Esophagus squamous epithelium (tissue), 5 donors: Measurements from ENCODE around the gene ATP5IF1. TPM values are rescaled to one million over a fixed set of nuclear protein-coding genes. Genes with fewer than 3 reads are reported as not detected.

Source experiments
- DNase-seq: peaks from one replicate; lab custom pipeline; 2025; lab: John Stamatoyannopoulos, UW
- H3K27ac ChIP-seq, 4 donors: fragments of 200-600 bp; sonication (generic); one replicate each; pipeline ENCODE4 v1.5.1; 2016 to 2019; ENCODE audit warnings: mild to moderate bottlenecking in 1 of 4
- H3K27me3 ChIP-seq, 4 donors: fragments of 200-600 bp; sonication (generic); 1 replicate in 3 of 4; 2 replicates in 1 of 4; pipeline versions ENCODE4 v1.5.1 to v1.6.0; 2017 to 2021; ENCODE audit warnings: antibody characterized with exemption in 1 of 4
- H3K36me3 ChIP-seq, 3 donors: fragments of 200-600 bp; sonication (generic); one replicate each; pipeline ENCODE4 v1.5.1; 2016 to 2019
- H3K4me1 ChIP-seq, 3 donors: fragments of 200-600 bp; sonication (generic); one replicate each; pipeline ENCODE4 v1.5.1; 2017 to 2019
- H3K4me3 ChIP-seq, 4 donors: fragments of 200-600 bp; sonication (generic); 1 replicate in 3 of 4; 2 replicates in 1 of 4; pipeline ENCODE4 v1.5.1; 2016 to 2019; ENCODE audit warnings: mild to moderate bottlenecking in 2 of 4, moderate library complexity in 1 of 4
- H3K9me3 ChIP-seq, 3 donors: fragments of 200-600 bp; sonication (generic); one replicate each; pipeline ENCODE4 v1.5.1; 2016 to 2019
- CTCF ChIP-seq, 6 experiments: fragments of 450-650 bp in 4 of 6; fragments of 200-600 bp in 2 of 6; sonication (generic) in 2 of 6; IDR thresholded peaks; one replicate each; pipeline ENCODE4 v1.5.1; 2016 to 2019; ENCODE audit warnings: antibody characterized with exemption in 6 of 6, mild to moderate bottlenecking in 4 of 6, moderate library complexity in 4 of 6
- POLR2A ChIP-seq, 4 donors: fragments of 450-650 bp; IDR thresholded peaks; one replicate each; pipeline ENCODE4 v1.6.1; 2017; ENCODE audit warnings: antibody characterized with exemption in 4 of 4, mild to moderate bottlenecking in 4 of 4, moderate library complexity in 3 of 4
- whole genome bisulfite sequencing, 2 donors: methylation state at CpG; one replicate each; pipeline ENCODE4 v1.1.5; 2018; 5-methylcytosine and 5-hydroxymethylcytosine counted together
- intact Hi-C: fragments of 100-400 bp; cut with DNase I; formaldehyde crosslinking; loops from one replicate; pipeline ENCODE4 v1.15.0; 2022
- total RNA-seq, 4 donors: library from RNA; depleted of rRNA; stranded (reverse); fragments of >200 nt; gene quantifications; one replicate each; pipeline ENCODE4 v1.1.0, GENCODE V29; 2016
- donor health status: DM: yes; HTN: yes; CAD: no.

Gene ATP5IF1
- total RNA-seq, 4 donors from 2014 or later: 142 to 284 (median 180) TPM

- no peaks in the 10 kb centered on the region for H3K9me3 ChIP-seq
- H3K4me1 ChIP-seq: peaks cover 32 to 82% (median 42%) of the 10 kb centered on the region in 3 donors
- DNase-seq: no peak
- WGBS, 2 donors: 0 to 6% methylated on average over 10 to 12 of the region's 12 CpGs
- H3K36me3 ChIP-seq: no peaks in the 10 kb centered on the region
- peak overlapping the region; percentile 85 to 91 (median 88) for H3K27ac ChIP-seq
- TF ChIP-seq CTCF (IDR thresholded peaks at IDR 0.05): peak; percentile 83 to 93 (median 90)
- no peak for TF ChIP-seq POLR2A (IDR thresholded peaks at IDR 0.05)
- intact Hi-C loops: no loop called here
- H3K27me3 ChIP-seq: no peaks in the 10 kb centered on the region
- peak overlapping the region in 3 of 4 donors; percentile 18 to 49 (median 21) for H3K4me3 ChIP-seq
These were observed 12.5 kb downstream of the ATP5IF1 start for GRCh38 chr1:28248273-28249012.

- intact Hi-C loops: no loop called here
- peak overlapping the region in 3 of 4 donors; percentile 18 to 49 (median 21) for H3K4me3 ChIP-seq
- H3K9me3 ChIP-seq: no peaks in the 10 kb centered on the region
- no peak for TF ChIP-seq CTCF (IDR thresholded peaks at IDR 0.05)
- TF ChIP-seq POLR2A (IDR thresholded peaks at IDR 0.05): no peak
- WGBS, 2 donors: 11 to 23% methylated on average over 3 of the region's 3 CpGs
- H3K36me3 ChIP-seq: no peaks in the 10 kb centered on the region
- H3K4me1 ChIP-seq: peaks cover 31 to 74% (median 38%) of the 10 kb centered on the region in 3 donors
- no peaks in the 10 kb centered on the region for H3K27me3 ChIP-seq
- H3K27ac ChIP-seq: peak overlapping the region; percentile 85 to 91 (median 88)
- no peak for DNase-seq
These were observed 13.3 kb downstream of the ATP5IF1 start for GRCh38 chr1:28249013-28249865.

- intact Hi-C loops: no loop called here
- no peaks in the 10 kb centered on the region for H3K9me3 ChIP-seq
- TF ChIP-seq POLR2A (IDR thresholded peaks at IDR 0.05): no peak
- no peak for TF ChIP-seq CTCF (IDR thresholded peaks at IDR 0.05)
- 27 to 40% methylated on average over 4 of the region's 4 CpGs for WGBS, 2 donors
- peaks cover 27 to 69% (median 35%) of the 10 kb centered on the region in 3 donors for H3K4me1 ChIP-seq
- H3K36me3 ChIP-seq: no peaks in the 10 kb centered on the region
- no peak overlapping the region for H3K4me3 ChIP-seq
- H3K27me3 ChIP-seq: no peaks in the 10 kb centered on the region
- DNase-seq: no peak
- H3K27ac ChIP-seq: peak overlapping the region; percentile 85 to 91 (median 88)
These were observed 14.0 kb downstream of the ATP5IF1 start for GRCh38 chr1:28249866-28250295.

DNA sequence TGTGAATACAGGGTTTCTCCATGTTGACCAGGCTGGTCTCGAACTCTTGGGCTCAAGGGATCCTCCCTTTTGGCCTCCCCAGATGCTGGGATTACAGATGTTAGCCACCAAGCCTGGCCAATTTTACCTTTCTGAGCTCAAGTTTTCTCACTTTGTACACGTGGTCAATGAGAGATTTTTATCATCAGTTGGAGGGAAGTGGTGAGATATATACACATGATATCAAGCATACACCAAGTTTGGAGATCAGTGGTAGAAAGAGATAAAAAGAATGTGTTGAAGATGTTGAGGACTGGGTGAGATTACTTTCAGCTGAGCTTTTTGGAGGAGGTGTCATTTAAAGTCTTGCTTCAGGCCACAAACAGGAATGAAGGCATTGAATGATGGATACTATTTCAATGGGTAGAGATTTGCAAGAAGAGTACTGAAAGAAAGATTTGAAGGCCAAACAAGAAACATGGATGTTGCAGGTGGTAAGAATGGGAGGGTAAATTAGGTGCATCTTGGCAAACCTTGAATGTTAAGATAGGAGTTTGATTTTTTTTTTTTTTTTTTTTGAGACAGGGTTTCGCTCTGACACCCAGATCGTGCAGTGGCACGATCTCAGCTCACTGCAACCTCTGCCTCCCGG lies 20.4 kb downstream of the ATP5IF1 start:
- Histone ChIP-seq H3K27me3 (no peaks in the 10 kb centered on the region), H3K9me3 (no peaks in the 10 kb centered on the region), H3K4me3 (no peak overlapping the region), H3K36me3 (no peaks in the 10 kb centered on the region), H3K4me1 (peaks cover 12 to 32% (median 15%) of the 10 kb centered on the region in 3 donors), H3K27ac (no peak overlapping the region)
- DNase-seq: no peak
- WGBS, 2 donors: 59 to 68% methylated on average over 5 to 6 of the region's 6 CpGs
- TF ChIP-seq POLR2A (IDR thresholded peaks at IDR 0.05): no peak
- no peak for TF ChIP-seq CTCF (IDR thresholded peaks at IDR 0.05)
- intact Hi-C loops: no loop called here
